BJ (cell line): ENCODE results near the gene SFTPD. TPM values are rescaled to one million over a fixed set of nuclear protein-coding genes. Genes with fewer than 3 reads are reported as not detected.
"Not testable (repeated sequence)": the region's sequence is repeated elsewhere in the genome, so short reads cannot be mapped to it uniquely, and the experiment has no call there.

ENCODE experiments used
- CTCF ChIA-PET: fragments of 350-600 bp; formaldehyde crosslinking; extraction: SDS; loops from one replicate; lab custom pipeline; 2021; ENCODE audit warnings: antibody characterized with exemption, inconsistent platforms; lab: Yijun Ruan, JAX
- POLR2A ChIA-PET: fragments of 300-600 bp; sonication (Branson Sonifier 250); formaldehyde crosslinking; extraction: SDS; loops from one replicate; lab custom pipeline; 2021; ENCODE audit warnings: antibody characterized with exemption; lab: Charles Lee
- DNase-seq: peaks from one replicate; pipeline ENCODE4 v3.0.0-alpha.2; 2011; ENCODE audit warnings: low read depth
- H3K27me3 ChIP-seq: 2 replicates; pipeline ENCODE4 v1.6.0; 2011; ENCODE audit warnings: low read length; ENCODE audit not compliant: control insufficient read depth, insufficient read depth
- H3K36me3 ChIP-seq: 2 replicates; pipeline ENCODE4 v1.5.1; 2011; ENCODE audit warnings: low read length; ENCODE audit not compliant: control insufficient read depth, insufficient read depth
- H3K4me3 ChIP-seq: 2 replicates; pipeline ENCODE4 v1.5.1; 2011; ENCODE audit warnings: low read depth, mild to moderate bottlenecking, control low read depth, low read length
- polyA plus RNA-seq: library from polyadenylated mRNA; depleted of rRNA; stranded (reverse); fragments of >200 nt; gene quantifications from 2 replicates; pipeline ENCODE4 v1.2.3, GENCODE V29; 2011; rRNA removed
- TF ChIP-seq, protein P1 (sequence below): IDR thresholded peaks from 2 replicates; pipeline ENCODE4 v1.5.1; 2011; ENCODE audit warnings: low read depth, mild to moderate bottlenecking, control low read depth, inconsistent platforms, low read length, moderate library complexity; ENCODE audit not compliant: insufficient read depth

The SFTPD gene
- polyA plus RNA-seq, 1 experiment: not detected

- DNase-seq: peak; percentile 89
- ChIA-PET CTCF (no interaction called here), POLR2A (no interaction called here)
- no peaks in the 10 kb centered on the region for H3K36me3 ChIP-seq
- H3K4me3 ChIP-seq: no peak overlapping the region
- H3K27me3 ChIP-seq: no peaks in the 10 kb centered on the region
- TF ChIP-seq, protein P1, sequence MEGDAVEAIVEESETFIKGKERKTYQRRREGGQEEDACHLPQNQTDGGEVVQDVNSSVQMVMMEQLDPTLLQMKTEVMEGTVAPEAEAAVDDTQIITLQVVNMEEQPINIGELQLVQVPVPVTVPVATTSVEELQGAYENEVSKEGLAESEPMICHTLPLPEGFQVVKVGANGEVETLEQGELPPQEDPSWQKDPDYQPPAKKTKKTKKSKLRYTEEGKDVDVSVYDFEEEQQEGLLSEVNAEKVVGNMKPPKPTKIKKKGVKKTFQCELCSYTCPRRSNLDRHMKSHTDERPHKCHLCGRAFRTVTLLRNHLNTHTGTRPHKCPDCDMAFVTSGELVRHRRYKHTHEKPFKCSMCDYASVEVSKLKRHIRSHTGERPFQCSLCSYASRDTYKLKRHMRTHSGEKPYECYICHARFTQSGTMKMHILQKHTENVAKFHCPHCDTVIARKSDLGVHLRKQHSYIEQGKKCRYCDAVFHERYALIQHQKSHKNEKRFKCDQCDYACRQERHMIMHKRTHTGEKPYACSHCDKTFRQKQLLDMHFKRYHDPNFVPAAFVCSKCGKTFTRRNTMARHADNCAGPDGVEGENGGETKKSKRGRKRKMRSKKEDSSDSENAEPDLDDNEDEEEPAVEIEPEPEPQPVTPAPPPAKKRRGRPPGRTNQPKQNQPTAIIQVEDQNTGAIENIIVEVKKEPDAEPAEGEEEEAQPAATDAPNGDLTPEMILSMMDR: no peak
These were observed 50.1 kb downstream of the SFTPD start for GRCh38 chr10:79898597-79899325.

- H3K27me3 ChIP-seq, CTCF ChIA-PET, POLR2A ChIA-PET, H3K4me3 ChIP-seq, DNase-seq, H3K36me3 ChIP-seq: not testable (repeated sequence)
These were observed 56.0 kb downstream of the SFTPD start for GRCh38 chr10:79892896-79893295.

DNA sequence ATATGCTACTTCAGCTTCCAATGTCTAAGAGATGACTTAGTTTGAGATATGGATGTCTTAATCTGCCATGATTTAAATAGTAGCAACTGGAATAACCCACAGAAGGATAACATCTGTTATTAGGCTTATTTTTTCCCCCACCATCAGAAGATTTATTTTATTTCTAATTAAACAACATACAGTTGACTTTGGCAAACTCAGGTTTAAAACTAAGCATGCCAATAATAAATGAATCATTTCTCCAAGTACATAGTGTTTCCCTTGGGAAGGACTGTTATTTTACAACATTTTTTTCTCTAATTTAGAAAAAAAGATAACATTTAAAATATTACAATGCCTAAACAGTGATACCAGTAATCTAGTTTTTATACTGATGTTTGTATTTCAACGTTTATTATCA is 58.4 kb downstream of the SFTPD start:
- DNase-seq: no peak
- no peaks in the 10 kb centered on the region for H3K36me3 ChIP-seq
- ChIA-PET CTCF (no interaction called here), POLR2A (no interaction called here)
- TF ChIP-seq, protein P1: no peak
- H3K27me3 ChIP-seq: peaks cover 6% of the 10 kb centered on the region
- no peak overlapping the region for H3K4me3 ChIP-seq

DNA sequence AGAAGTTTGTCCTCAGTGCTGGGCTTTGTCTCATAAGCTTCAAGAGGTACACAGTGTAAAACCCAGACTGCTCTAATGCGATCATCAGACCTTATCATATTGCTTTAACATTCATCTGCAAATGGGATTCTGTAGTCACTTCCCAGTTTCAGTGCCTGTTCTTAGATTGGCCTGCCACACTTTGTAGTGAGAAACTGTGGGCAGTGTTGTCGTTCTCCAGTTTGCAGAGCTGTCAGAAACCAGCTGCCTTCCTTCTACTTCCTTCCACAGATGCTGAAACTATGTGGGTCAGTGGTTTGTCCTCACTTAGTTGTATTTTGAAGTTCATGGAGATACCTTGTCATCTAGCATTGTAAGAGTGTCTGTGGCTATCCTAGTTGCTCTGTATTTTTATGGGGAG is 59.9 kb downstream of the SFTPD start:
- POLR2A ChIA-PET, H3K4me3 ChIP-seq, H3K27me3 ChIP-seq, H3K36me3 ChIP-seq, CTCF ChIA-PET, DNase-seq: not testable (repeated sequence)

Other genes with a start within 250 kb of the SFTPD start
- gene NUTM2B, start 245.9 kb downstream of the SFTPD start, polyA plus RNA-seq: 0.43 and 0.44 TPM in 2 replicates
- gene NUTM2E, start 122.4 kb downstream of the SFTPD start, polyA plus RNA-seq: 0.13 and 0.22 TPM in 2 replicates
- 29.0 and 35.5 TPM in 2 replicates for gene TMEM254, start 129.6 kb upstream of the SFTPD start, polyA plus RNA-seq
- 16.3 and 19.3 TPM in 2 replicates for gene PLAC9, start 183.6 kb upstream of the SFTPD start, polyA plus RNA-seq